Left hindlimb (tissue), 1 donor: ENCODE data around the gene SMCR8.
"Not testable (repeated sequence)": the region's sequence is repeated elsewhere in the genome, so short reads cannot be mapped to it uniquely, and the experiment has no call there.

Experiments
- DNase-seq: peaks from one replicate; pipeline ENCODE4 v3.0.0-alpha.2; 2018

SMCR8 gene

DNA sequence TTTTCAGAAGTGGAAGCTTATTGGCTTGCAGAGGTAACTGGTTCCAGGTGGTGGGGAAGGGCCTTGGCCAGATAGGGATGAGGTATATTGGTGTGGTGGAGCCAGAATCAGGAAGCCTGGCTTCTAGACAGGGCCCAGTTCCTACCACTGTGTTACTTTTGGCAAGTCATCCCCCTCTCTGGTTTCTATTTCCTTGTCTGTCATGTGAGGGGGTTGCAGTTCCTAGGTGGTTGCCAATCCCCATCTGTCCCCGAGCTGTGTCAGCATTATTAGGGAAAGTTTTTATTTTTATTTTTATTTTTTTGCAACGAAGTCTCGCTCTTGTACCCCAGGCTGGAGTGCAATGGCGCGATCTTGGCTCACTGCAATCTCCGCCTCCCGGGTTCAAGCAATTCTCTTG, 3.0 kb downstream of the SMCR8 start:
- DNase-seq, result no peak

GRCh38 chr17:18318771-18319450, 3.8 kb downstream of the SMCR8 start:
- no peak for DNase-seq

DNA sequence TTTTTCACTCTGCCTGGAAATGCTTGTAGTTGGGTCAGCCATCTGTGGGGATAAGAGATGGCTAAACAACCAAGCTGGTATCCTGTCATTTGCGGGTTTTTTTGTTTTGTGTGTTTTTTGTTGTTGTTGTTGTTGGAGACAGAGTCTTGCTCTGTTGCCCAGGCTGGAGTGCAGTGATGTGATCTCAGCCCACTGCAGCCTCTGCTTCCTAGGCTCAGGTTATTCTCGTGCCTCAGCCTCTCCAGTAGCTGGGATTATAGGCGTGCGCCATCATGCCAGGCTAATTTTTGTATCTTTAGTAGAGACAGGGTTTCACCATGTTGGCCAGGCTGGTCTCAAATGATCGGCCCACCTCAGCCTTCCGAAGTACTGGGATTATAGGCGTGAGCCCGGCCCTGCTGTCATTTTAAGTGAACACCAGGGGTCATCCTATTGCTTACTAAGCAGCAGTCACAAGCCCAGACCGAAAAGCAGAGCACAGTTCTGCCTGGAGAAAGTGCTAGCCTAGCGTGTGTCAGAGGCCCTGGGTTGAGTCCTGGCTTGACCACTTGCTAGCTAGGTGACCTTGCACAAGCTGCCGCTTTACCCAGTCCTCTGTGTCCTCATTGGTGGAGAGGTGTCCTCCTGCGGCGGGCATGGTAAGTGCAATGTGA, 4.6 kb downstream of the SMCR8 start:
- no peak for DNase-seq

DNA sequence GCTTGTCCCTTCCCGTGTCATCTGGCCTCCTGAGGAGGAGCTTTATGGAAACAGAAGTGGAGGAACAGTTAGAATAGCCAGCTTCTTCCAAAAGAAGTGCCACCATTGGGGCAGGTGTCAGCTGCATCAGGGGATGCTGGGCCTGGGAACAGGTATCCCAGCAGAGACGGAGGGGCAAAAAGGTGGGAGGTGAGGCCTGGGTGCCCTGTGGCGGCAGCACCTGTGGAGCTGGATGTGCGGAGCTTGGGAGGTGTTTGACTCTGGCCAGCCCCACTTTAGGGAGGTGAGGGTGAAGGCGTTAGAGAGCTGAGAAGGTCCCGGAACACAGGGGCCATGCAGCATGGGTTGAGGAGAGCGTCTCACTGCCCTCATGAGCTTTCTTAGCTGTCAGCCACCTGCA, 5.2 kb downstream of the SMCR8 start:
- DNase-seq, result no peak

- DNase-seq, result no peak
Measured at GRCh38 chr17:18321309-18321708, 6.2 kb downstream of the SMCR8 start.

GRCh38 chr17:18322522-18322921, 7.4 kb downstream of the SMCR8 start:
- DNase-seq, result no peak

DNA sequence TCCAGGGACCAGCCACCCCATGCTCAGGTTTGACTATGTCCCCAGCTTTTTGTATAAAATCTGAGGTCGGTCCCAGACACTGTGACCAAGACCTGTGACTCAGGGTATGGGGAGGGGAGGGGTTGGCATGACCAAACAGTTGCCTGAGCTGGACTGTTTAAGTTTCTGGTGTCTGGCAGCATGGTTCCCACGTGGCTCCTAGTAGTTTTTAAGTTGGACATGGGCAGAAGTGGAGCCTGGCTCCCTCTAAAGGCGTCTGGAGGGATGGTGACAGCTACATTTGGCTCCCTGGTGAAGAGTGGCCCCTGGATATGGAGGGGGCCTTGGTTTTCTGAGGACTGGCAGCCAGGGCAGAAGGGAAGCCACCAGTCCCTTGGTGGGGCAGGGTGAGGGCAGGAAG, 7.9 kb downstream of the SMCR8 start:
- no peak for DNase-seq

GRCh38 chr17:18323507-18324139, 8.5 kb downstream of the SMCR8 start:
- DNase-seq, result no peak

- no peak for DNase-seq
Measured at GRCh38 chr17:18324140-18325050, 9.3 kb downstream of the SMCR8 start.

- DNase-seq, result no peak
Measured at GRCh38 chr17:18326039-18326438, 10.9 kb downstream of the SMCR8 start.

DNA sequence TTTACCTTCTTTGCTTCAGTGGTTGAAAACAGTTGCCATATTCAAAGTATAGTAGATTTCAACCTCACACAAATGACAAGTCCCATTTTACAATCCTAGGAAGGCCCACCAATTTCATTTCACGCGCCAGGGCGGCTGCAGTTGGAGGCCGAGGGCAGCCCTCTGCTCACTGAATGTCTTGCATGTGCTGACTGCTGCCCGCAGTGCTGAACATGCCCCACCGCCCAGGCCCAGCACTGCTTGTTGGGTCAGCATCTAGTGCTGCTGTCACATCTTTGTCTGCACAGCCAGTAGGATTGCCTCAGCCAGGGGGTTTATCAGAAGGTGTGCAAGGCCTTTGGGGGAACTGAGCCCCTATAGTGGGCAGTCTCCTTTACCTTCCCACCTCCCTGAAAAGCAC, 11.5 kb downstream of the SMCR8 start:
- DNase-seq, result no peak

DNA sequence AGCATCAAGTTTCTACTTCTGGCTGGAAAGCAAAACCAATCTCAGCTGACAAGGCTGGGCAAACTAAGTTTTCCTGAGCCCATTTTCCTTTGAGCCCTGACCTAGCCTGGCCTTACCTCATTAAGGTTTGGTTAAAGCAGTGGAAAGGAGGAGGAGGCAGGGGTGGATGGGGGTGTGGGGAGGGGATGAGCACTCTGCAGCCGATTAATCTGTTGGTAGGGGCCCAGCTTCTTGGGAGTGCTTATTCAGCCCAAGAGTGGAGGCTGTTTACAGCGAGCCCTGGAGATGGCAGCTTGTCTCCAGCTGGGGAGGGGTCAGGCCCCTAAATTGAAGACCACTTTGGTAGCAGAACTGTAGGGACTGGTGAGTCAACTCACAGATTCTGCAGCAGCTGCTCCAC, 12.0 kb downstream of the SMCR8 start:
- DNase-seq, result no peak

GRCh38 chr17:18327556-18327955, 12.5 kb downstream of the SMCR8 start:
- DNase-seq, result no peak

- DNase-seq, result no peak
Measured at GRCh38 chr17:18328643-18329204, 13.6 kb downstream of the SMCR8 start.

- DNase-seq, result no peak
Measured at GRCh38 chr17:18331879-18332278, 16.8 kb downstream of the SMCR8 start.

GRCh38 chr17:18332909-18333489, 17.9 kb downstream of the SMCR8 start:
- no peak for DNase-seq

DNA sequence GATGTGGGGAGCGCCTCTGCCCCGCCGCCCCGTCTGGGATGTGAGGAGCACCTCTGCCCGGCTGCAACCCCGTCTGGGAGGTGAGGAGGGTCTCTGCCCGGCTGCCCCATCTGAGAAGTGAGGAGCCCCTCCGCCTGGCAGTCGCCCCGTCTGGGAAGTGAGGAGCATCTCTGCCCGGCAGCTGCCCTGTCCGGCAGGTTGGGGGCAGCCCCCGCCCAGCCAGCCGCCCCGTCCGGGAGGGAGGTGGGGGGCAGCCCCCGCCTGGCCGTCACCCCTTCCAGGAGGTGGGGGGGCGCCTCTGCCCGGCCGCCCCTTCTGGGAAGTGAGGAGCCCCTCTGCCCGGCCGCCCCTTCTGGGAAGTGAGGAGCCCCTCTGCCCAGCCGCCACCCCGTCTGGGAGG, 23.1 kb downstream of the SMCR8 start:
- DNase-seq, result not testable (repeated sequence)

DNA sequence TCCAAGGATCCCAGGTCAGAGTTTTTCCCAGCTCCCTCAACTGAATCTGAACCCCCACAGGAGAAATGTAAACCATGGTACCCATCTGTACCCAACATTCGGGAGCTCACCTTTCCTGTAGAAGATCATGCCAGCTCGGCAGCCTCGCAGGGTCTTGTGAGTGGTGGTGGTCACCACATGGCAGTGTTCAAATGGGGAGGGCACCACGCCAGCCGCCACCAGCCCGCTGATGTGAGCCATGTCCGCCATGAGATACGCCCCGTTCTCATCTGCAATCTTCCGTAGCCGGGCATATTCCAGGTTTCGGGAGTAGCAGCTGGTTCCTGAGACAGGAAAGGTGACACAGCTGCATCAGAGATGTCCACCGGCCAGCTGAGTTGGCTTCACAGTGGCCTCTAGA, 24.8 kb downstream of the SMCR8 start:
- no peak for DNase-seq

- no peak for DNase-seq
Measured at GRCh38 chr17:18344021-18344420, 28.9 kb downstream of the SMCR8 start.

GRCh38 chr17:18353541-18353940, 38.4 kb downstream of the SMCR8 start:
- DNase-seq, result no peak

- no peak for DNase-seq
Measured at GRCh38 chr17:18356624-18357023, 41.5 kb downstream of the SMCR8 start.

DNA sequence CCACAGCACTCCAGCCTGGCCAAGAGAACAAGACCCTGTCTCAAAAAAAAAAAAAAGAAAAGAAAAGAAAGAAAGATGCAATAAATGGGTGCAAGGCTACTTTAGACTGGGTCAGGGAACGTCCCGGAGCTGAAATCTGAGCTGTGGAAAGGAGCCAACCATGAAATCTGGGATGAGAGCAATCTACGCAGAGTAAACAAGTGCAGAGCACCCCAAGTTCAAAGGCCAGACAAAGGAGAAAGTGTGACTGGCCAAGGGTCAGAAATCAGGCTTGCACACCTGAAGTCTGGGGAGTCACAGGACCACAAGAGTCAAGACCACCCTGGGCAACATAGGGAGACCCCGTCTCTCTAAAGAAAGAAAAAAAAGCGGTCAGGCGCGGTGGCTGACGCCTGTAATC, 45.4 kb downstream of the SMCR8 start:
- DNase-seq, result no peak
